ENCODE measurements around the gene LARP6.
A peak's percentile ranks its signal among the peaks of the same experiment; 100 is the strongest.
"Not testable (repeated sequence)": the region's sequence is repeated elsewhere in the genome, so short reads cannot be mapped to it uniquely, and the experiment has no call there.

LARP6 gene

GRCh38 chr15:70858614-70859321, 4.8 kb upstream of the LARP6 start:
- not testable (repeated sequence) for DNase-seq

GRCh38 chr15:70857562-70858285, 3.8 kb upstream of the LARP6 start:
- no peak for DNase-seq

GRCh38 chr15:70856884-70857561, 3.1 kb upstream of the LARP6 start:
- peak; percentile 66 for DNase-seq

GRCh38 chr15:70856177-70856883, 2.4 kb upstream of the LARP6 start:
- DNase-seq: no peak

- no peak for DNase-seq
Measured at GRCh38 chr15:70855764-70856163, 1.8 kb upstream of the LARP6 start.

GRCh38 chr15:70854666-70854976, 664 bp upstream of the LARP6 start:
- DNase-seq: no peak

- no peak for DNase-seq
Measured at GRCh38 chr15:70853318-70853972, 512 bp downstream of the LARP6 start.

GRCh38 chr15:70852501-70853317, 1.2 kb downstream of the LARP6 start:
- DNase-seq: no peak

- no peak for DNase-seq
Measured at GRCh38 chr15:70851889-70852288, 2.1 kb downstream of the LARP6 start.

- no peak for DNase-seq
Measured at GRCh38 chr15:70845602-70846360, 8.2 kb downstream of the LARP6 start.

- DNase-seq: no peak
Measured at GRCh38 chr15:70837476-70837875, 16.5 kb downstream of the LARP6 start.

- DNase-seq: no peak
Measured at GRCh38 chr15:70835841-70836240, 18.1 kb downstream of the LARP6 start.

GRCh38 chr15:70835415-70835814, 18.5 kb downstream of the LARP6 start:
- DNase-seq: no peak

GRCh38 chr15:70834999-70835398, 19.0 kb downstream of the LARP6 start:
- no peak for DNase-seq

- no peak for DNase-seq
Measured at GRCh38 chr15:70833861-70834765, 19.8 kb downstream of the LARP6 start.

GRCh38 chr15:70833422-70833821, 20.5 kb downstream of the LARP6 start:
- DNase-seq: no peak

- no peak for DNase-seq
Measured at GRCh38 chr15:70832176-70832575, 21.8 kb downstream of the LARP6 start.

- no peak for DNase-seq
Measured at GRCh38 chr15:70831094-70831911, 22.7 kb downstream of the LARP6 start.

- no peak for DNase-seq
Measured at GRCh38 chr15:70830615-70831014, 23.3 kb downstream of the LARP6 start.
